ENCODE measurements around the gene MOK. TPM values are rescaled to one million over a fixed set of nuclear protein-coding genes. Genes with fewer than 3 reads are reported as not detected.
"Not testable (repeated sequence)": the region's sequence is repeated elsewhere in the genome, so short reads cannot be mapped to it uniquely, and the experiment has no call there.

The MOK gene
- 10 to 100 TPM in 2 of 4 donors, 1 to 10 TPM in 2; 1.0 to 23.0 (median 11.9) TPM for total RNA-seq

DNA sequence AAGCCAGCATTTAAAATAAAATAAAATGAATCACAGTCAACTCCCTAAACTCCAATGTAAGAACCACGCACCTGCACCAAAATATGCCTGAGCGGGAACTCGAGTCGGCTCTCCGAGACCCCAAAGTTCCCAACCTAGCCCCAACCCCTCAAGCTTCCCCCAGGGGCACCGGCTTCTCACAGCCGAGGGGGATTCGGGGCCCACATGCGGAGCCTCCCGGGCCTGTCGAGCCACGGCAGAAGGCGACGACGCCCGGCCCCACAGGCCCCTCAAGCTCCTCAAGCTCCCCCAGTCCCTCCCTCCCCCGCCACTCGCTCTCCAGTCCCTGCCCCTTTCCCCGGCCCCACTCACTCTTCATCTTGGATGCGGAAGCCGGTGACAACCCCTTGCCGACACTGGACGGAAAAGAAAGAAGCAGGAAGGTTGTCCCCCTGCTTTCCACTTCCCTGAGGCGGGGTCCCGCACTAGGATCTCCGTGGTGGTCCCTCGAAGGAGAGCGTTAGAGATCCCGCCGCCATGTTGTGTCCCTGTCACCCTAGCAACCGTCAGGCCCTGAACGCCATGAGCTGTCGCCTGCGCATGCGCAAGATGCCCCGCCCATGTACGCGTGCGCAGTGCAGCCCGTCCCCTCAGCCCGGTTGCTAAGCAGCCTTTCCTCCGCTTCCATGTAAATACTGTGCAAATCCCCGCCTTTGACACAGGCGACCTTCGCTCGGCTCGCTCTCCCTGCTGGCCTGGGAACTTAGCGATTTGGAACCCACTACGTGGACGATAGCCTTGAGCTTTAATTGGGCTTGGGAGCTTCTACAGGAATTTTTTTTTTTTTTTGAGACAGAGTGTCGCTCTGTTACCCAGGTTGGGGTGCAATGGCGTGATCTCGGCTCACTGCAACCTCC lies at the start of gene MOK:
Gene MOK, minus strand, starts transcription at position 554 of the 896 bp plus-strand sequence. Its CDS starts 196 bp downstream, at position 358.
- H3K36me3 ChIP-seq: no peaks in the 10 kb centered on the region
- H3K4me1 ChIP-seq: no peaks in the 10 kb centered on the region
- DNase-seq: peak; percentile 95 to 98
- intact Hi-C loops (cut with DNase I; ENCODE audit: low total_unique reads): no loop called here
- H3K9me3 ChIP-seq: no peaks in the 10 kb centered on the region
- peak within 1 kb of the TSS; percentile 76 to 88 for H3K4me3 ChIP-seq
- peak within 1 kb of the TSS; percentile 46 to 53 for H3K27ac ChIP-seq
- TF ChIP-seq POLR2A (IDR thresholded peaks at IDR 0.05) (peak in 1 of 2 donors; percentile 44), CTCF (IDR thresholded peaks at IDR 0.05) (peak in 1 of 4 experiments; percentile 15)
- H3K27me3 ChIP-seq: no peaks in the 10 kb centered on the region

DNA sequence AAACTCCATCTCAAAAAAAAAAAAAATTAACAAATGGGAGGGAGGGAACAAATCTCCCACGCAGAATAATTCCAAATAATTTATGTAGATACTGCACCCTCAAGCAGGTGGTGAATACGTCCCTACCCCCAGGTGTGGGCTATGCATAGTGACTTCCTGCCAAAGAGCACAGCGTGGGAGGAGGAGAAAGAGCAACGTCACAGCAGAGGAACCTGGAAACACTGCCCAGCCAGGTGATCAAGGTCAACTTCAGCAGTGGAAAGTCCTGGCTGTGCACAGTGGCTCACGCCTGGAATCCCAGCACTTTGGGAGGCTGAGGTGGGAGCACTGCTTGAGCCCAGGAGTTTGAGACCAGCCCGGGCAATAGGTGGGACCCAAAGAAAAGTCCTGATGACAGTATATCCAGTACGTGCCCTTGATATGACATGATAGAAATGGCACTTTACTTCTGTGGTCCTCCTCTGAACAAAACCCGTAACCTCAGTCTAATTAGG lies 48.2 kb upstream of the MOK start:
- Histone ChIP-seq H3K27me3 (no peaks in the 10 kb centered on the region), H3K4me3 (no peak overlapping the region), H3K36me3 (no peaks in the 10 kb centered on the region), H3K4me1 (no peaks in the 10 kb centered on the region), H3K9me3 (no peaks in the 10 kb centered on the region), H3K27ac (no peak overlapping the region)
- TF ChIP-seq CTCF (IDR thresholded peaks at IDR 0.05) (no peak), POLR2A (IDR thresholded peaks at IDR 0.05) (no peak)
- intact Hi-C loops (cut with DNase I; ENCODE audit: low total_unique reads): no loop called here
- no peak for DNase-seq

DNA sequence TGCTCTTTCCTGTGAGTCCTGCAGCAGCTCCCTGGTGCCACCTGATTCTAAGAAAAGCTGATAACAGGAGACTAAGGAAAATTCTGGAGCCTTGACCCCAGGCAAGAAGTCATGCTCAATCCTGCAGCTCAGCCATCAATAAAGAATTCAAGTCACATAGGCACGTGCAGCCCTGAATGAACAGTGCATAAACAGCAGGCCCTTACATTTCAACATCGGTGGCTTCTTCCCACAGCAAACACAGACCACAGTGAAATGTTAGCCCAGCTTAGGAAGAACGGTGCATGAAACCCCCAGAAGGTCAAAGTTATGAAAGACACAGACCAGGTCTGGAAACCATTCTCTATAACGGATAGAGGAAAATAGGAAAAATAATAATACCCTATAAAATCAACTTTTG lies 47.2 kb upstream of the MOK start:
- no peak for DNase-seq
- H3K9me3 ChIP-seq: no peaks in the 10 kb centered on the region
- H3K27me3 ChIP-seq: no peaks in the 10 kb centered on the region
- no peak overlapping the region for H3K4me3 ChIP-seq
- H3K4me1 ChIP-seq: no peaks in the 10 kb centered on the region
- H3K36me3 ChIP-seq: no peaks in the 10 kb centered on the region
- H3K27ac ChIP-seq: no peak overlapping the region
- no peak for TF ChIP-seq CTCF (IDR thresholded peaks at IDR 0.05)
- no peak for TF ChIP-seq POLR2A (IDR thresholded peaks at IDR 0.05)
- intact Hi-C loops (cut with DNase I; ENCODE audit: low total_unique reads): no loop called here

GRCh38 chr14:102351593-102351992 lies 46.6 kb upstream of the MOK start:
- peak overlapping the region in 1 of 2 donors; percentile 22 for H3K27ac ChIP-seq
- intact Hi-C loops (cut with DNase I; ENCODE audit: low total_unique reads); H3K36me3 ChIP-seq; DNase-seq; H3K27me3 ChIP-seq; H3K4me1 ChIP-seq; H3K4me3 ChIP-seq; H3K9me3 ChIP-seq: not testable (repeated sequence)

DNA sequence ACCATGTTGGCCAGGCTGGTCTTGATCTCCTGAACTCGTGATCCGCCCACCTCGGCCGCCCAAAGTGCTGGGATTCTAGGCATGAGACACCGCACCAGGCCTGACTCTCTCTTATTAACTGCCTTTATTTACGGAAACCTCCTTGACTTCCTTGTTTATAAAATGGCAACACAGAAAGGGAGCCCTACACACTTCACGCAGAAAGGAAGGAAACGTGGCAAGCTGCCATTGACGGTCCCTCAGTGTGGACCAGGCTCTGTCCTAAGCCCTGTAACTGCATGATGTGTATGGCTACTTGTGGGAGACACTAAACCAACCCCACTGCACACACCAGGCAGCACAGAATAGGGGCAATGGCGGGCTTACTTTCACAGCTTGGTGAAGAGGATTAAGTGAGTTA lies 46.1 kb upstream of the MOK start:
- Histone ChIP-seq H3K4me3 (no peak overlapping the region), H3K27ac (peak overlapping the region in 1 of 2 donors; percentile 22), H3K4me1 (no peaks in the 10 kb centered on the region), H3K27me3 (no peaks in the 10 kb centered on the region), H3K36me3 (no peaks in the 10 kb centered on the region), H3K9me3 (no peaks in the 10 kb centered on the region)
- intact Hi-C loops (cut with DNase I; ENCODE audit: low total_unique reads): no loop called here
- no peak for TF ChIP-seq CTCF (IDR thresholded peaks at IDR 0.05)
- no peak for TF ChIP-seq POLR2A (IDR thresholded peaks at IDR 0.05)
- DNase-seq: no peak

Data from uterus (tissue), 4 donors.